PC-9 (cell line): ENCODE measurements around the gene STAP1. TPM values are rescaled to one million over a fixed set of nuclear protein-coding genes. Genes with fewer than 3 reads are reported as not detected.

Experiments
- BruUV-seq: library from RNA; stranded (reverse); fragments of 400-500 nt; replicated peaks from 2 replicates; lab custom pipeline; 2021; lab: Mats Ljungman, UMichigan
- CTCF ChIA-PET: fragments of 300-600 bp; sonication (Branson Sonifier 250); formaldehyde crosslinking; loops from one replicate; lab custom pipeline; 2022; ENCODE audit warnings: antibody characterized with exemption; lab: Charles Lee
- POLR2A ChIA-PET: fragments of 300-600 bp; sonication (Branson Sonifier 250); formaldehyde crosslinking; loops from one replicate; lab custom pipeline; 2022; ENCODE audit warnings: antibody characterized with exemption; ENCODE audit not compliant: unreplicated experiment; lab: Charles Lee
- DNase-seq, 2 experiments: peaks; one replicate each; pipeline versions ENCODE4 v3.0.0 to v3.0.0-alpha.2; 2015 to 2022; ENCODE audit warnings: mixed read lengths in 1 of 2
- H2AFZ ChIP-seq: fragments of 200-600 bp; sonication (generic); 2 replicates; pipeline ENCODE4 v1.8.1; 2017; ENCODE audit warnings: antibody characterized with exemption
- H3F3A ChIP-seq: fragments of 200-600 bp; sonication (generic); 2 replicates; pipeline ENCODE4 v1.8.1; 2017; ENCODE audit warnings: antibody characterized with exemption, mild to moderate bottlenecking, low read depth; ENCODE audit not compliant: insufficient read depth
- H3K27ac ChIP-seq: fragments of 200-600 bp; sonication (generic); 2 replicates; pipeline ENCODE4 v1.6.1; 2016; ENCODE audit warnings: mixed run types
- H3K27me3 ChIP-seq: fragments of 200-600 bp; sonication (generic); 2 replicates; pipeline ENCODE4 v1.6.1; 2016; ENCODE audit warnings: low read depth, mixed run types; ENCODE audit not compliant: insufficient read depth
- H3K36me3 ChIP-seq: fragments of 200-600 bp; sonication (generic); 2 replicates; pipeline ENCODE4 v1.6.1; 2016; ENCODE audit warnings: low read depth, mixed run types
- H3K4me1 ChIP-seq: fragments of 200-600 bp; sonication (generic); replicated peaks from 2 replicates; pipeline ENCODE4 v1.6.1; 2016; ENCODE audit warnings: mixed run types; ENCODE audit not compliant: insufficient read depth
- H3K4me2 ChIP-seq: fragments of 200-600 bp; sonication (generic); 2 replicates; pipeline ENCODE4 v1.6.1; 2017; ENCODE audit warnings: mixed run types
- H3K4me3 ChIP-seq: fragments of 200-600 bp; sonication (generic); 2 replicates; pipeline ENCODE4 v1.6.1; 2016; ENCODE audit warnings: mixed run types
- H3K79me2 ChIP-seq: fragments of 200-600 bp; sonication (generic); 2 replicates; pipeline ENCODE4 v1.6.1; 2017; ENCODE audit warnings: low read depth, mixed run types
- H3K9me2 ChIP-seq: fragments of 200-600 bp; sonication (generic); 2 replicates; pipeline ENCODE4 v1.8.1; 2017; ENCODE audit warnings: mild to moderate bottlenecking; ENCODE audit not compliant: insufficient read depth
- H3K9me3 ChIP-seq: fragments of 200-600 bp; sonication (generic); 2 replicates; pipeline ENCODE4 v1.8.1; 2016; ENCODE audit warnings: low read depth; ENCODE audit not compliant: insufficient read depth
- H4K20me1 ChIP-seq: fragments of 200-600 bp; sonication (generic); 2 replicates; pipeline ENCODE4 v1.8.1; 2017; ENCODE audit not compliant: insufficient read depth
- EZH2 ChIP-seq: fragments of 200-600 bp; sonication (generic); IDR thresholded peaks from 2 replicates; pipeline ENCODE4 v1.8.0; 2017; ENCODE audit warnings: antibody characterized with exemption, low read depth
- intact Hi-C: fragments of 100-400 bp; cut with micrococcal nuclease; formaldehyde crosslinking; loops from one replicate; pipeline ENCODE4 v1.10.0; 2022; ENCODE audit not compliant: unreplicated experiment
- total RNA-seq: library from RNA; stranded (reverse); gene quantifications from 2 replicates; pipeline ENCODE4 v1.2.3, GENCODE V29; 2021
- TF ChIP-seq, protein P1 (sequence below): fragments of 200-600 bp; sonication (generic); conservative IDR thresholded peaks from 2 replicates; pipeline ENCODE4 v1.6.1; 2017; ENCODE audit warnings: mixed run types, antibody characterized with exemption, mild to moderate bottlenecking, moderate library complexity

The STAP1 gene
- total RNA-seq, 1 experiment from 2014 or later, result not detected

DNA sequence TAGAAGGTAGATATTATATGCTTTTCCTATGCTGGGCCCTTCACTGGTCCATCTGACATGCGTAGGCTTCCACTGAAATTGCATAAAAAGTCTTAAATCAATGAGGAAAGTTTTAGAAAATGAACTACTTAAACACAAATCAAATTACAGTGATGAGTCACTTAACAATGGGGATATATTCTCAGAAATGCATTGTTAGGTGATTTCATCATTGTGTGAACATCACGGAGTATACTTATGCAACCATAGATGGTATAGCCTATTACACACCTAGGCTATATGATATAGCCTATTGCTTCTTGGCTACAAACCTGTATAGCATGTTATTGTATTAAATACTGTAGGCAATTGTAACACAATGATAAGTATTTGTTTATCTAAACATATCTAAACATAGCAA lies 10.3 kb downstream of the STAP1 start:
- no peak for DNase-seq
- POLR2A ChIA-PET, result no interaction called here

DNA sequence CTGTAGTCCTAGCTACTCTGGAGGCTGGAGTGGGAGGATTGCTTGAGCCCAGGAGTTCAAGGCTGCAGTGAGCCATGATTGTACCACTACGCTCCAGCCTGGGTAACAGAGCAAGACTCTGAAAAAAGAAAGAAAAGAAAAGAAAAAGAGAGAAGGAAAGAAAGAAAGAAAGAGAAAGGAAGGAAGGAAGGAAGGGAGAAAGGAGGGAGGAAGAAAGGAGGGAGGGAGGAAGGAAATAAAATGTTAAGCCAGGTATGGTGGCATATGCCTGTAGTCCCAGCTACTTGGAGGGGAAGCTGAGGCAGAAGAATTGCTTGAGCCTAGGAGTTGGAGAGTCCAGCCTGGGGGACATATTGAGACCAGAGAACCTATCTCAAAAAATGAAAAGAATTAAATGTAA lies 12.0 kb downstream of the STAP1 start:
- H3K9me2 ChIP-seq, result no peaks in the 10 kb centered on the region
- no peaks in the 10 kb centered on the region for H4K20me1 ChIP-seq
- H3K4me2 ChIP-seq, result no peak overlapping the region
- no peaks in the 10 kb centered on the region for H3K9me3 ChIP-seq
- POLR2A ChIA-PET, result no interaction called here
- no peaks in the 10 kb centered on the region for H3F3A ChIP-seq
- H3K27me3 ChIP-seq, result no peaks in the 10 kb centered on the region
- TF ChIP-seq, protein P1, sequence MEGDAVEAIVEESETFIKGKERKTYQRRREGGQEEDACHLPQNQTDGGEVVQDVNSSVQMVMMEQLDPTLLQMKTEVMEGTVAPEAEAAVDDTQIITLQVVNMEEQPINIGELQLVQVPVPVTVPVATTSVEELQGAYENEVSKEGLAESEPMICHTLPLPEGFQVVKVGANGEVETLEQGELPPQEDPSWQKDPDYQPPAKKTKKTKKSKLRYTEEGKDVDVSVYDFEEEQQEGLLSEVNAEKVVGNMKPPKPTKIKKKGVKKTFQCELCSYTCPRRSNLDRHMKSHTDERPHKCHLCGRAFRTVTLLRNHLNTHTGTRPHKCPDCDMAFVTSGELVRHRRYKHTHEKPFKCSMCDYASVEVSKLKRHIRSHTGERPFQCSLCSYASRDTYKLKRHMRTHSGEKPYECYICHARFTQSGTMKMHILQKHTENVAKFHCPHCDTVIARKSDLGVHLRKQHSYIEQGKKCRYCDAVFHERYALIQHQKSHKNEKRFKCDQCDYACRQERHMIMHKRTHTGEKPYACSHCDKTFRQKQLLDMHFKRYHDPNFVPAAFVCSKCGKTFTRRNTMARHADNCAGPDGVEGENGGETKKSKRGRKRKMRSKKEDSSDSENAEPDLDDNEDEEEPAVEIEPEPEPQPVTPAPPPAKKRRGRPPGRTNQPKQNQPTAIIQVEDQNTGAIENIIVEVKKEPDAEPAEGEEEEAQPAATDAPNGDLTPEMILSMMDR, result no peak
- TF ChIP-seq EZH2, result no peak
- H3K4me3 ChIP-seq, result no peak overlapping the region
- H2AFZ ChIP-seq, result no peak overlapping the region
- H3K36me3 ChIP-seq, result no peaks in the 10 kb centered on the region
- BruUV-seq, result no TSS peak
- H3K27ac ChIP-seq, result no peak overlapping the region
- intact Hi-C loops, result no loop called here
- no peaks in the 10 kb centered on the region for H3K4me1 ChIP-seq
- CTCF ChIA-PET, result no interaction called here
- DNase-seq, result no peak
- H3K79me2 ChIP-seq, result no peaks in the 10 kb centered on the region

More for the DNA sequence above, 10.3 kb downstream of the STAP1 start:
- Histone ChIP-seq H4K20me1 (no peaks in the 10 kb centered on the region), H3K4me2 (no peak overlapping the region), H3K27ac (no peak overlapping the region), H3F3A (no peaks in the 10 kb centered on the region), H3K27me3 (no peaks in the 10 kb centered on the region), H3K4me3 (no peak overlapping the region), H3K36me3 (no peaks in the 10 kb centered on the region), H3K9me2 (no peaks in the 10 kb centered on the region), H2AFZ (no peak overlapping the region), H3K9me3 (no peaks in the 10 kb centered on the region), H3K4me1 (no peaks in the 10 kb centered on the region), H3K79me2 (no peaks in the 10 kb centered on the region)
- CTCF ChIA-PET, result no interaction called here
- intact Hi-C loops, result no loop called here
- BruUV-seq, result no TSS peak
- TF ChIP-seq, protein P1, result no peak
- no peak for TF ChIP-seq EZH2

DNA sequence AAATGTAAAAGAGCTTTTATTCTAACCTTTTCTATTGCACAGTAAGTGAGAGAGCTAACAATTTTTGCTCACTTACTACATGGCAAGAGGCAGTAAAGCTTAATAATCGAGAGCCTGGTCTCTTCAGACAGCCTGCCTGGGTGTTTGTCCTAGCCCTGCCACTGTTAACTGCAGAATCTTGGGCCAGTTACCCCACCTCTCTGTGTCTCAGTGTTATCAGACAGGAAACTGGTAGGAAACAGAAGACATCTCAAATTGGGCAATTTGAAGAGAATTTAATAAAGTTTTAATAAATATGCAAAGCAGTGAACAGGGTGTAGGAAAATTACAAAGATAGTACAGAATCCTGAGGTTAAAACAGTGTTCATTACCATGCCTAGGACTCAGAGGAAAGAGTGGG lies 13.4 kb downstream of the STAP1 start:
- no TSS peak for BruUV-seq
- Histone ChIP-seq H3K79me2 (no peaks in the 10 kb centered on the region), H3K4me1 (no peaks in the 10 kb centered on the region), H3K9me3 (no peaks in the 10 kb centered on the region), H3K27me3 (no peaks in the 10 kb centered on the region), H3K4me3 (no peak overlapping the region), H3K4me2 (no peak overlapping the region), H3F3A (no peaks in the 10 kb centered on the region), H3K36me3 (no peaks in the 10 kb centered on the region), H3K27ac (no peak overlapping the region), H3K9me2 (no peaks in the 10 kb centered on the region), H2AFZ (no peak overlapping the region), H4K20me1 (no peaks in the 10 kb centered on the region)
- ChIA-PET CTCF (no interaction called here), POLR2A (no interaction called here)
- no peak for DNase-seq
- TF ChIP-seq, protein P1, result no peak
- no peak for TF ChIP-seq EZH2
- intact Hi-C loops, result no loop called here
